PC-3 (cell line): ENCODE measurements around the gene INIP. TPM values are rescaled to one million over a fixed set of nuclear protein-coding genes. Genes with fewer than 3 reads are reported as not detected.

Experiments used
- ATAC-seq: fragments of 200-7000 bp; cut with Tn5 transposase; 2 replicates; pipeline ENCODE4 v1.9.1; 2020; ENCODE audit warnings: mild to moderate bottlenecking, moderate library complexity
- BruUV-seq: library from RNA; stranded (reverse); fragments of 400-500 nt; replicated peaks from 2 replicates; lab custom pipeline; 2021; lab: Mats Ljungman, UMichigan
- CTCF ChIA-PET: fragments of 300-600 bp; sonication (Branson Sonifier 250); formaldehyde crosslinking; loops from one replicate; lab custom pipeline; 2022; ENCODE audit warnings: antibody characterized with exemption; lab: Charles Lee
- POLR2A ChIA-PET: fragments of 300-600 bp; sonication (Branson Sonifier 250); formaldehyde crosslinking; loops from one replicate; lab custom pipeline; 2022; ENCODE audit warnings: antibody characterized with exemption; ENCODE audit not compliant: unreplicated experiment; lab: Charles Lee
- DNase-seq: peaks from one replicate; pipeline ENCODE4 v3.0.0-alpha.2; 2015
- H2AFZ ChIP-seq: fragments of 300-600 bp; sonication (generic); 2 replicates; pipeline ENCODE4 v1.6.0; 2016; ENCODE audit warnings: antibody characterized with exemption, low read length
- H3F3A ChIP-seq: fragments of 300-600 bp; sonication (generic); one replicate; pipeline ENCODE4 v1.6.0; 2017; ENCODE audit warnings: antibody characterized with exemption, low read length, control low read depth, mild to moderate bottlenecking; ENCODE audit not compliant: unreplicated experiment
- H3K27ac ChIP-seq: fragments of 300-600 bp; sonication (generic); 2 replicates; pipeline ENCODE4 v1.5.1; 2016; ENCODE audit warnings: mild to moderate bottlenecking, low read length
- H3K27me3 ChIP-seq: fragments of 300-600 bp; sonication (generic); 2 replicates; pipeline ENCODE4 v1.6.1; 2016; ENCODE audit warnings: low read length, mixed read lengths
- H3K36me3 ChIP-seq: fragments of 300-600 bp; sonication (generic); 2 replicates; pipeline ENCODE4 v1.6.1; 2016; ENCODE audit warnings: low read depth, mixed run types, low read length, mixed read lengths
- H3K4me1 ChIP-seq: fragments of 300-600 bp; sonication (generic); 2 replicates; pipeline ENCODE4 v1.5.1; 2016; ENCODE audit warnings: low read length; ENCODE audit not compliant: insufficient read depth
- H3K4me2 ChIP-seq: fragments of 300-600 bp; sonication (generic); 2 replicates; pipeline ENCODE4 v1.6.0; 2016; ENCODE audit warnings: low read length
- H3K4me3 ChIP-seq: fragments of 300-600 bp; sonication (generic); 2 replicates; pipeline ENCODE4 v1.5.1; 2016; ENCODE audit warnings: mild to moderate bottlenecking, low read length, mixed read lengths
- H3K79me2 ChIP-seq: fragments of 300-600 bp; sonication (generic); 2 replicates; pipeline ENCODE4 v1.6.1; 2017; ENCODE audit warnings: low read length, mixed read lengths
- H3K9ac ChIP-seq: fragments of 300-600 bp; sonication (generic); 2 replicates; pipeline ENCODE4 v1.6.0; 2016; ENCODE audit warnings: mild to moderate bottlenecking, low read length
- H3K9me2 ChIP-seq: fragments of 300-600 bp; sonication (generic); replicated peaks from 2 replicates; pipeline ENCODE4 v1.6.1; 2016; ENCODE audit warnings: mixed run types, low read length, mixed read lengths
- H3K9me3 ChIP-seq: fragments of 300-600 bp; sonication (generic); 2 replicates; pipeline ENCODE4 v1.6.1; 2016; ENCODE audit warnings: low read length, mixed read lengths
- H4K20me1 ChIP-seq: fragments of 300-600 bp; sonication (generic); 2 replicates; pipeline ENCODE4 v1.6.1; 2016; ENCODE audit warnings: low read length, mixed read lengths
- CTCF ChIP-seq: fragments of 300-600 bp; sonication (generic); conservative IDR thresholded peaks from 2 replicates; pipeline ENCODE4 v1.5.1; 2017; ENCODE audit warnings: antibody characterized with exemption, low read depth, mild to moderate bottlenecking, low read length
- EZH2 ChIP-seq: fragments of 300-600 bp; sonication (generic); IDR thresholded peaks from one replicate; pipeline ENCODE4 v1.6.1; 2017; ENCODE audit warnings: antibody characterized with exemption, mild to moderate bottlenecking, low read length; ENCODE audit not compliant: unreplicated experiment
- EZH2phosphoT487 ChIP-seq: fragments of 300-600 bp; sonication (generic); IDR thresholded peaks from 2 replicates; pipeline ENCODE4 v1.6.1; 2018; ENCODE audit warnings: mild to moderate bottlenecking, antibody characterized with exemption, low read length, borderline replicate concordance
- intact Hi-C: fragments of 100-400 bp; cut with micrococcal nuclease; formaldehyde crosslinking; loops from 2 replicates; pipeline ENCODE4 v1.9.0; 2023
- total RNA-seq: library from RNA; depleted of rRNA; stranded (reverse); fragments of >200 nt; gene quantifications from 2 replicates; pipeline ENCODE4 v1.2.3, GENCODE V29; 2014; rRNA removed

Gene INIP
- total RNA-seq, 1 experiment from 2014 or later, result 15.1 TPM

- CTCF ChIA-PET, result no interaction called here
- DNase-seq, result no peak
- no peak overlapping the region for H3K27ac ChIP-seq
- H3K4me3 ChIP-seq, result no peak overlapping the region
- H3K36me3 ChIP-seq, result no peaks in the 10 kb centered on the region
- no peaks in the 10 kb centered on the region for H4K20me1 ChIP-seq
- intact Hi-C loops, result no loop called here
- H3K4me2 ChIP-seq, result no peak overlapping the region
- BruUV-seq, result no TSS peak
- no peaks in the 10 kb centered on the region for H3K79me2 ChIP-seq
- H3K9ac ChIP-seq, result no peak overlapping the region
- no peaks in the 10 kb centered on the region for H3F3A ChIP-seq
- no peak for ATAC-seq
- H3K27me3 ChIP-seq, result no peaks in the 10 kb centered on the region
- no peaks in the 10 kb centered on the region for H3K4me1 ChIP-seq
- H3K9me3 ChIP-seq, result no peaks in the 10 kb centered on the region
- no peak overlapping the region for H2AFZ ChIP-seq
- H3K9me2 ChIP-seq, result no peaks in the 10 kb centered on the region
- TF ChIP-seq EZH2phosphoT487 (no peak), CTCF (no peak), EZH2 (no peak)
- POLR2A ChIA-PET, result no interaction called here
Measured at GRCh38 chr9:112647596-112647995, 70.3 kb downstream of the INIP start.

- H2AFZ ChIP-seq, result no peak overlapping the region
- ChIA-PET CTCF (no interaction called here), POLR2A (no interaction called here)
- no peak for DNase-seq
- no peak for TF ChIP-seq EZH2
- TF ChIP-seq CTCF, result no peak
- no peak for TF ChIP-seq EZH2phosphoT487
- intact Hi-C loops, result no loop called here
- H4K20me1 ChIP-seq, result no peaks in the 10 kb centered on the region
- H3K36me3 ChIP-seq, result no peaks in the 10 kb centered on the region
- no peak overlapping the region for H3K4me2 ChIP-seq
- no peaks in the 10 kb centered on the region for H3K9me3 ChIP-seq
- H3K79me2 ChIP-seq, result no peaks in the 10 kb centered on the region
- H3K27me3 ChIP-seq, result no peaks in the 10 kb centered on the region
- no peak overlapping the region for H3K4me3 ChIP-seq
- H3F3A ChIP-seq, result no peaks in the 10 kb centered on the region
- no peak overlapping the region for H3K27ac ChIP-seq
- BruUV-seq, result no TSS peak
- H3K9me2 ChIP-seq, result no peaks in the 10 kb centered on the region
- no peak for ATAC-seq
- no peak overlapping the region for H3K9ac ChIP-seq
- no peaks in the 10 kb centered on the region for H3K4me1 ChIP-seq
Measured at GRCh38 chr9:112642126-112642525, 75.8 kb downstream of the INIP start.

- H3K4me2 ChIP-seq, result no peak overlapping the region
- ChIA-PET POLR2A (no interaction called here), CTCF (no interaction called here)
- no peaks in the 10 kb centered on the region for H3K27me3 ChIP-seq
- intact Hi-C loops, result no loop called here
- H3K36me3 ChIP-seq, result no peaks in the 10 kb centered on the region
- H3F3A ChIP-seq, result no peaks in the 10 kb centered on the region
- no TSS peak for BruUV-seq
- no peak overlapping the region for H3K27ac ChIP-seq
- no peak overlapping the region for H3K4me3 ChIP-seq
- H2AFZ ChIP-seq, result no peak overlapping the region
- ATAC-seq (no peak), DNase-seq (no peak)
- H4K20me1 ChIP-seq, result no peaks in the 10 kb centered on the region
- H3K4me1 ChIP-seq, result no peaks in the 10 kb centered on the region
- H3K79me2 ChIP-seq, result no peaks in the 10 kb centered on the region
- TF ChIP-seq EZH2phosphoT487 (no peak), CTCF (no peak), EZH2 (no peak)
- H3K9me2 ChIP-seq, result no peaks in the 10 kb centered on the region
- no peak overlapping the region for H3K9ac ChIP-seq
- H3K9me3 ChIP-seq, result no peaks in the 10 kb centered on the region
Measured at GRCh38 chr9:112640311-112640710, 77.6 kb downstream of the INIP start.

Other genes starting within 250 kb of the INIP start
- 3.7 and 4.2 TPM in 2 replicates for gene KIAA1958, start 231.3 kb downstream of the INIP start, total RNA-seq
- 6.4 and 13.6 TPM in 2 replicates for gene SNX30, start 32.6 kb upstream of the INIP start, total RNA-seq
- not detected in 2 replicates for gene SLC46A2, start 172.8 kb upstream of the INIP start, total RNA-seq